A673 (cell line): ENCODE data around the gene COL19A1. TPM values are rescaled to one million over a fixed set of nuclear protein-coding genes. Genes with fewer than 3 reads are reported as not detected.

ENCODE experiments used
- BruUV-seq: library from RNA; stranded (reverse); fragments of 400-500 nt; replicated peaks from 2 replicates; lab custom pipeline; 2021; lab: Mats Ljungman, UMichigan
- CTCF ChIA-PET: fragments of 300-600 bp; sonication (Branson Sonifier 250); formaldehyde crosslinking; loops from one replicate; lab custom pipeline; 2022; ENCODE audit warnings: antibody characterized with exemption; lab: Charles Lee
- POLR2A ChIA-PET: fragments of 300-600 bp; sonication (Branson Sonifier 250); formaldehyde crosslinking; loops from one replicate; lab custom pipeline; 2022; ENCODE audit warnings: antibody characterized with exemption; ENCODE audit not compliant: low non-redundant PET; lab: Charles Lee
- DNase-seq: peaks from one replicate; pipeline ENCODE4 v3.0.0-alpha.2; 2015; ENCODE audit warnings: low spot score
- H3K27ac ChIP-seq: fragments of 200-600 bp; sonication (generic); 2 replicates; pipeline ENCODE4 v1.5.1; 2016; ENCODE audit warnings: mixed run types, low read depth, mild to moderate bottlenecking, mixed read lengths, antibody characterized with exemption, low read length; ENCODE audit not compliant: poor library complexity, severe bottlenecking
- H3K27me3 ChIP-seq: fragments of 200-600 bp; sonication (generic); replicated peaks from 2 replicates; pipeline ENCODE4 v1.6.1; 2017; ENCODE audit warnings: mixed run types, low read depth, mild to moderate bottlenecking, mixed read lengths, antibody characterized with exemption, low read length; ENCODE audit not compliant: insufficient read depth, poor library complexity
- H3K36me3 ChIP-seq: fragments of 200-600 bp; sonication (generic); 2 replicates; pipeline ENCODE4 v1.6.1; 2016; ENCODE audit warnings: mixed run types, mild to moderate bottlenecking, mixed read lengths, antibody characterized with exemption, low read length; ENCODE audit not compliant: insufficient read depth, poor library complexity, severe bottlenecking
- H3K4me1 ChIP-seq: fragments of 200-600 bp; sonication (generic); 2 replicates; pipeline ENCODE4 v1.6.1; 2017; ENCODE audit warnings: mixed run types, mild to moderate bottlenecking, mixed read lengths, antibody characterized with exemption, low read length; ENCODE audit not compliant: insufficient read depth, poor library complexity, severe bottlenecking
- H3K4me3 ChIP-seq: fragments of 200-600 bp; sonication (generic); 2 replicates; pipeline ENCODE4 v1.5.1; 2016; ENCODE audit warnings: low read depth, mixed run types, mild to moderate bottlenecking, mixed read lengths, low read length; ENCODE audit not compliant: poor library complexity, severe bottlenecking
- H3K9me3 ChIP-seq: fragments of 200-600 bp; sonication (generic); 2 replicates; pipeline ENCODE4 v1.6.1; 2016; ENCODE audit warnings: mixed run types, low read depth, mild to moderate bottlenecking, mixed read lengths, antibody characterized with exemption, low read length; ENCODE audit not compliant: poor library complexity, severe bottlenecking
- CTCF ChIP-seq: fragments of 300-800, 200-600 bp; sonication (generic); conservative IDR thresholded peaks from 2 replicates; pipeline ENCODE4 v1.5.1; 2017; ENCODE audit warnings: low read depth, mild to moderate bottlenecking, antibody characterized with exemption, low read length, moderate library complexity, mixed read lengths
- EZH2 ChIP-seq: fragments of 200-600 bp; sonication (generic); IDR thresholded peaks from 2 replicates; pipeline ENCODE4 v1.6.1; 2017; ENCODE audit warnings: borderline replicate concordance, low read depth, mild to moderate bottlenecking, mixed read lengths, antibody characterized with exemption, low read length; ENCODE audit not compliant: poor library complexity, severe bottlenecking
- intact Hi-C: fragments of 100-400 bp; cut with micrococcal nuclease; formaldehyde crosslinking; loops from one replicate; pipeline ENCODE4 v1.10.0; 2022; ENCODE audit not compliant: unreplicated experiment
- total RNA-seq: library from RNA; stranded (reverse); gene quantifications from 2 replicates; pipeline ENCODE4 v1.2.3, GENCODE V29; 2021

The COL19A1 gene
- total RNA-seq, 1 experiment from 2014 or later: 0.37 TPM

GRCh38 chr6:70151616-70152015, 285.3 kb downstream of the COL19A1 start:
- no peak for TF ChIP-seq CTCF
- TF ChIP-seq EZH2: no peak
- peaks cover 3% of the 10 kb centered on the region for H3K4me1 ChIP-seq
- no peak for DNase-seq
- H3K4me3 ChIP-seq: no peak overlapping the region
- H3K9me3 ChIP-seq: no peaks in the 10 kb centered on the region
- no peaks in the 10 kb centered on the region for H3K27me3 ChIP-seq
- H3K27ac ChIP-seq: no peak overlapping the region
- POLR2A ChIA-PET: no interaction called here
- intact Hi-C loops: no loop called here
- BruUV-seq: no TSS peak
- CTCF ChIA-PET: no interaction called here
- H3K36me3 ChIP-seq: no peaks in the 10 kb centered on the region

GRCh38 chr6:70152786-70153185, 286.4 kb downstream of the COL19A1 start:
- Histone ChIP-seq H3K4me1 (peaks cover 3% of the 10 kb centered on the region), H3K36me3 (no peaks in the 10 kb centered on the region), H3K27ac (no peak overlapping the region), H3K9me3 (no peaks in the 10 kb centered on the region), H3K27me3 (no peaks in the 10 kb centered on the region), H3K4me3 (no peak overlapping the region)
- ChIA-PET CTCF (no interaction called here), POLR2A (no interaction called here)
- TF ChIP-seq CTCF (no peak), EZH2 (no peak)
- intact Hi-C loops: no loop called here
- DNase-seq: no peak
- no TSS peak for BruUV-seq

- intact Hi-C loops: no loop called here
- no peak overlapping the region for H3K4me3 ChIP-seq
- DNase-seq: no peak
- no peaks in the 10 kb centered on the region for H3K36me3 ChIP-seq
- TF ChIP-seq EZH2 (no peak), CTCF (no peak)
- H3K9me3 ChIP-seq: no peaks in the 10 kb centered on the region
- CTCF ChIA-PET: no interaction called here
- H3K4me1 ChIP-seq: peaks cover 11% of the 10 kb centered on the region
- H3K27me3 ChIP-seq: no peaks in the 10 kb centered on the region
- no peak overlapping the region for H3K27ac ChIP-seq
- BruUV-seq: no TSS peak
- POLR2A ChIA-PET: no interaction called here
Measured at GRCh38 chr6:70157086-70157485, 290.7 kb downstream of the COL19A1 start.
